Fibroblast of skin of left biceps (primary cell): Measurements from ENCODE around the gene TSHZ2.

Experiments
- DNase-seq, 2 experiments: peaks; one replicate each; pipeline ENCODE4 v3.0.0-alpha.2; 2013; ENCODE audit warnings: low read depth in 2 of 2

TSHZ2 gene

DNA sequence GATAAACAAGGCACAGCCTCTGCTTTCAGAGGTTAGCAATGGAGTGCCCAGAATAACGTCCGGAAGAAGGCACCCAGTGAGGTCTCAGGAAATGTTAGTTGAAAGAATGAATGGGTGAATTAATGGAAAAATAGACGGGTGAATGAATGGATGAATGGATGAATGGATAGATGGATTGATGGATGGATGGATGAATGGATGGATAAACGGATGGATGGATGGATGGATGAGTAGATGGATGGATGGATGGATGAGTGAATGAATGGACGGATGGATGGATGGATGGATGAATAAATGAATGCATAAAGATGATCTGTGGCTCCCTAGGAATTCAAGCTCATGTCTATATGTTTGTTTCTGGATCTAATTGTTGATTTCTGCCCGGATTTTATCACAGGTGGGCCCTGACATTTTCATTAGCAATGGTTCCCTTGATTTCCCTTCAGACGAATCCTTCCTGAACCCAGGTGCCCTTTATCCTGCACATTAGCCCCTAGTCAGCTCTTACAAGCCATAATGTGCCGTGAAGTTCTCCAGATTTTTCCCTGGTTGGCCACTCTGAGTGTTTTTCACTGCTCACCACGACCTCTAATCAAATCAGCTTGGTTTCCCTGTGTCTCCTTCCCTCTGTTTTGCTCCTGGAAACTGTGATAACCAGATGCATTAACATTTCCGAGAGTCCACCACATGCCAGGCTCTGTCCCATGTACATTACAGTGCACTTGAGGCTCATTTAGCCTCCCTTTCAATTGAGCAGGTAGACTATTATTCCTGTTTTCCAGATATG, 22.2 kb downstream of the TSHZ2 start:
- no peak for DNase-seq

DNA sequence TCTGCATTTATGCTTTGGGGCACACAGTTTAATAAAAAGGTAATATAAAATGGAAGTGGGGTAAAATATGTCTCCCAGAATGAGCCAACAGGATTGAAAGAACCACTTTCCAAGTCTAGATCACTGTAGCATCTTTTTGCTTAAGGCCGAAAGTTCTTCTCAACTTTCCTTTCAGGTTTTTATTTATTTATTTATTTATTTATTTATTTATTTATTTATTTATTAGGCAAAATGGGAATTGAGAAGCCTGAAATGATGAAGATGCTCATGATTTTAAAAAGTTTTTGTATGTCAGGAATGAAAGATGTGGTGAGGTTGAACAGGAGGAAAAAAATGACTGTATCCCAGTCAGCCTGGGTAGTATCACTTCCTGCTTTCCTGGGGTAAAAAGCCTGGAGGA, 24.0 kb downstream of the TSHZ2 start:
- DNase-seq = no peak

DNA sequence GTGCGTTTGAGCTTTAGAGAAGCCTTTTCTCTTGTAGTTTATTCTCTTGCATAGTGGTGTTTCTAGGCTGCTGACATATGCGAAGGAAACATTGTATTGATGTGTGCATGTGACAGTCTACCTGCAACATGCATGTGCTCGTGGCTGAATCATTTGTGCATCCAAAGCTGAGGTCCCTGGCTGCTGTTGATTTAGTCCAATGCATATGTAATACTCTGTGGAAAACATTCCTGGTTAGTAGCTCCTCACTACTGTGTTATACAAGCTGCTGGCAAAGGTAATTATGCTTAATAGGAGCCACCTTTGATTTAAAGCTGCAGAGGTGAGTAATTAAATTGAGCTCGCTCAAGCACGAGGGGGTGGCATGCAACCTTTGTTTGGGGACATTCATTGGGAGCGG, 24.5 kb downstream of the TSHZ2 start:
- DNase-seq = no peak

DNA sequence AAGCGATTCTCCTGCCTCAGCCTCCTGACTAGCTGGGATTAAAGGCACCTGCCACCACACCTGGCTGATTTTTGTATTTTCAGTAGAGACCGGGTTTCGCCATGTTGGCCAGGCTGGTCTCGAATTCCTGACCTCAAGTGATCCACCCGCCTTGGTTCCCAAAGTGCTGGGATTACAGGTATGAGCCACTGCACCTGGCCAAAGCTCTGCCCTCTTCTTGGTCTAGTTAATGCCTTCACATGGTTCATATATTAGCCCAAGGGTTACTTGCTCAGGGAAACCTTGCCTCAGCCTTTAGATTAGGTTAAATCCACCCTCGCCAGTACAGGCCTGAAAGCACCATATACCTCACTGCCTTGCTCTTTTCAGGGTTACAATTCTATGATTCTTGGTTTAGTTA, 26.1 kb downstream of the TSHZ2 start:
- no peak for DNase-seq

DNA sequence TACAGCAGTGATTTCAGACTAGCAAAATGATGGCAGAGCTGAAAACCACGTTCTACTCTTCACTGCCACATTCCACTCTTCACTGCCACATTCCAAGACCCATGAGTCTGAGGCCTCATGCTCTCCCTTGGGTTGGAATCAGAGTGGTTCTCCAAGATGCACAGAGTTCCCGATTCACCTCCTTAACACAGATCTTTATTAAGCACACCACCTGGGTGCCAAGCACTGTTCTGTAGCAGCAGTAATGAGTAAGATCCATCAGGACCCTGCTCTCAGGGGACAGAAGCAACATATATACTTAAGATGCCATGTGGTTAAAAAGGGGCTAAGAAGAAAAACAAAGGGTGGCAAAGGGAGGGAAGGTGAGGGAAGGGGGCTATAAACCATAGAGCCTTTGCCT, 26.9 kb downstream of the TSHZ2 start:
- DNase-seq = no peak

DNA sequence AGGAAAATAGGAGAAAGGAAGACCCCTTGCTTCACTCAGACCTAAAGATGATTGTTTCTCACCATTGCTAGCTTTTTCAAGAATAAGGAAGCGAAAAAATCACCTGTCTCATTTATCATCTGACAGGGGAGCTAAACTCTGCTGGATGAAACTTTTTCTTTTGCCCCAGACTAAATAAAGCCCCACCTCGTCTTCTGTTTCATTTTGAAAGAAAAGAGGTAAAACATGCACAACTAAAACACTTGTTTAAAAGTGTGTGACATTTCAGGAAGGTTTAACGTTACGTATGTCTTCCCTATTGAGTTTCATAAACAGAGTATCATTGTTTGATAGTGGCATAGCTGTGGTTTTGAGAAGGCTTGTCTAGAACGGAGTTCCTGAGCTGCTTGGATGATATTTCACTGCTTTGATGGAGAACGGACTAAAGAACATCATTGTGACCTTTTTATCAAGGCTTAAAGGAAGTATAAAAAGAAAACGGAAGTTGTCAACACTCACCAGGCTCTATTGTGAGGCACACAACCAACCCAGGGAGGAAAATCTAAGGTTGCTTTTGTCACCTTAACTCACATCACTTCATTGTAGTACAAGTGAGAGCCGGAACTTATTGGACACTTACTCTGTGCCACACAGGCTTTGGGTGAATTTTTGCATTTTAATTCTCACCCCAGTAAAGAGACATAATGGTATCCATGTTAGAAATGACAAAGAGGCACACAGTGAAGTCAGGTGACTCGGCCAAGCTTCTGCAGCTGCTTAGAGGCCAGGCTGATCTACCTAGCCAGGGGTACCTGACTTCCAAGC, 29.5 kb downstream of the TSHZ2 start:
- no peak for DNase-seq

DNA sequence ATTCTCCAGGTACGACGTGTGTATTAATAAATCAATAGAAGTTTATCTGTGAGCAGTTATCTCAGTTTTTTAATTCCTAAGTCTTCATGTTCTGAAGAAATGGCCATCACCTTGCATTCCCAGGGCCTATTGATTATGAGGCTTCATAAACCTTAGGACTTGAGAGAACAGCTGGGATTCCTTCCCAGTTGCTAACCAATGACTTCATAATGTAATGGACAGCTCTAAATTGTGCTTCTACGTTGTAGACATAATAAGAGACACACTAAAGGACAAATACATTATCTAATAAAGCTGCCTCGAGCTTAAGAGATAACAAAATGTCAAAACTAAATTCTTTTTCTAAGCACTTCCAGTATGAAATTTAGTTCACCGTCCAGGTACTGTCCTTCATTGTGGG, 30.6 kb downstream of the TSHZ2 start:
- DNase-seq = no peak

DNA sequence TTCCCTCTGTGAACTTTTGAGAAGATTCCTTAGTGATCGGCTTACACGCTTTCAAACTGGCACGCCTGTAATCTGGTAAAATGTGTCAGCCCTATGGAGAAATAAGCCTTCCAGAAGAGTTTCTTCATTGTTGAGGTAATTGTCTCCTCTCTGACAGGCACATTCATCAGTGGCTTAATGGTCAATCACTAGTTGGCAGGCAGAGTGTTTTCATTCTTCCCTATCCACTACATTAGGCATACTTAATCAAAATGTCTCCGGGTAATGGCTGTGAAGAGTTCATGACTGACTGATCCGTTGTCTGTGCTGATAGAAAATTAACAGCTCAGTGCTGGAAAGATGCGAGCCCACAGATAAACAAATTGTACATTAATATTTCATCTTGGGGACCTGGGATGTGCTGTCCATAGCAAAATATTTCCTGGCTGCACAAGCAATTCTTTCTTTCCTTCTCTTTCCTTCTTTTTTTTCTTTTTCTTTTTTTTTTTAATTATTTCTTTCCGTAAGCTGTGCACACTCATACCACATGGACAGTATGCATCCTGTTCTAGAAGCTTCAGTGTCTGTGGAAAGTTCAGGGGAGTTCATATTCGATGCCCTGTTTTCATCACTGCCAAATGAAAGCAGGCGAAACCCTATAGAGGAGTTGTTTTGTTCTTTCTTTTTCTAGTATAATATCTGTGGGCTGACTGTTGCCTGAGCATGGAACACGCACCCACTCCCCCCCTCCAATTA, 31.4 kb downstream of the TSHZ2 start:
- DNase-seq = peak; percentile 50 to 63

DNA sequence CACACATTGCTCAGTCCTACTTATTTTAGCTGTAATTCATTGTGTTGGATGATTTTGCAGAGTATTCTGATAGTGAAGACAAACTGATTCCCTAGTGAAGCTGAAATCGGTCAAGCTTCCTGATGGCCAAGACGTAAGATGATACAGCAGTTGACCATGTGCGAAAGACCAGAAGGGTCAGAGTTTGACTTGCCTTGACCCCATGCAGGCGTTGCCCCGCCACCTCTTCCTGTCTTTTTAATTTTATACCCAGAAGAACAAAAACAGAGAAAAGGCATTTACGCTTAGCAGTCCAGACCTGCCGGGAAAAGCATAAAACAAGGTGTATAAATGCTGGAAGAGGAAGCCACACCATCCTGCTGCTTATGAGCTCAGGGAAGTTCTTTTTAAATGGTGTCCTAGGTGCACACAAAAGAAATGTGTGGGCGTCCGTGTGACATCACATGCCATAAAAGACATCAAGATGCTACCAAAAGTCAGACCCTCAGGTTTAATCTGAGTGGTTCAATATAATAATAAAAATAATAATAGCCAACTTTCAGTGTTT, 32.2 kb downstream of the TSHZ2 start:
- DNase-seq = no peak

DNA sequence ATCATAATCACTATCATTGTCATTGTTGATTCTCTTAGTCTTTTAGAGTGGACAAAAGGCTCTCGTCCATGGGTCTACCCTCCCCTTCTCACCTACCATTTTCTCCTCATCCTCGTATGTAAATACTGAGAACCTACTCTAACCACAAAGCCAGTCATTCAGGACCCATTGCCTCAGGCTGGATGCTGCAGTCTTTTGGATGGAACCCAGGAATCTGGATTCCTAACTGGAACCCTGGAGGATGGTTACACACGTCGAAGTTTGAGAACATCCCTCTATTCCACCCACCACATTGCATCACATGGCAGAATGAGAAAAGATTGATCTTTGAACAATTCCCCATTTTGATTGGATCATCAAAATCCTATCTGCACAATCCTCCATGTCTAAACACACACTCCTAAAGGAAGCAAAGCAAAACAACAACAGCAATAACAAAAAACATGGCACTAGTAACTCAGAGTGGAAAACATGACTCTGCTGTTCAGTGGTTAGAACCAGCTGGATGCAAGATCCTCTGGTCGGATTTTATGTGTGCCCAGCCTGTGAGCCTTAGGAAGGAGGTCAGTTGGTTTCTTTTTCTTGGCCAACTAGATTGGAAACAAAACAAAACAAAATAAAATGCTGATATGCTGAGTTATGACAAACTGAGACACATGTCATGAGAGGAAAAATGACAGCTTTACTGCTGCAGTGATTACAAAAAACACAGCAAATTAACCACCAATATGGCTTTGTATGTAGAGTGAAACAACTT, 38.0 kb downstream of the TSHZ2 start:
- DNase-seq = no peak

DNA sequence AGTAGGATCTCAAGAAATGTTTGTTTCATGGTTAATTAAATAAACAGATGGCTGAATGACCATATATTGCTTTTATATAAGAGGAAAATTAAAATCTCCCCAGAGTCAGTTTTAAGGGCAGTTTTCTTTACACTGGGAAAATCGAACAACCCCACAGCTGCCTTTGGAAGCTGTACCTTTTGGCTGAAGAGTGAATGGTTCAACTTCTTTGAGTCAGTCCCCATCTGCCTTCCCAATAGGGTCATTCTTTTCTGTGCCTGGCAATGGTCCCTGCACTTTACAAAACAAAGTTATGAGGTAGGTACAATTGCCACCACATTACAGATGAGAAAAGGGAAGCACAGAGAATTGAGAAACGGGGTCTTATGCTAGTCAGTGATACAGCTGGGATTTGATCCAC, 39.5 kb downstream of the TSHZ2 start:
- no peak for DNase-seq

DNA sequence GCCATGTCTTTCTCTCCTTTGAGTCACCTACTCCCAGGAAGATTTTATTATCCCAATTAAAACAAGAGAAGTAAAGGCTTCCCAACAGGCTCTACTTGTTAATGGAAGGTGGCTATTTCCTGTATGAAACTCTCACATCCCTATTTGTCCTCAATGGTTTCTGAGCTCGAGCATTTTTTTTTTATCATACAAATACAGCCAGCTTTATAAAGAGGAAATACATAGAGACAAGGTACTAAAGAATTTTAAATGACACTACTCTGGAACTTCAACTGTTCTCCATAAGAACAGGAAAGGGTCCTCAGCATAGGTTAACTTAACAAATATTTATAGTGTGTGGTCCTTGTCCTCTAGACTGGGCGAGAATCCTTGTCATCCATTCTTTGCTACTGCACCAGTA, 41.0 kb downstream of the TSHZ2 start:
- DNase-seq = no peak

DNA sequence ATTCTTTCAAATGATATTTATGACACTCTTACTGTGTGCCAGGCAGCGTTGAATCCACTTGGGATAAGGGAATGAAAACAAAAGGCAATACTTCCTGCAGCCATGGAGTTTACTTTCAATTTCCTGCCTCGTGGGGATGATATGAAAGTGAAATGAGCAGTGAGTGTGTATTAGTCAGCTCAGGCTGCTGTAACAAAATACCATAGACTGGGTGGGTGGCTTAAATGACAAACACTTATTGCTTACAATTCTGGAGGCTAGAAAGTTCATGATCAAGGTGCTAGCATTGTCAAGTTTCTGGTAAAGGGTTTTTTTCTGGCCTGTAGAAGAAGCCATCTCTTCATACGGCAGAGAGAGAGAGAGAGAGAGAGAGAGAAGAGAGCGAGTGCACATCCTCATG, 41.7 kb downstream of the TSHZ2 start:
- DNase-seq = no peak

DNA sequence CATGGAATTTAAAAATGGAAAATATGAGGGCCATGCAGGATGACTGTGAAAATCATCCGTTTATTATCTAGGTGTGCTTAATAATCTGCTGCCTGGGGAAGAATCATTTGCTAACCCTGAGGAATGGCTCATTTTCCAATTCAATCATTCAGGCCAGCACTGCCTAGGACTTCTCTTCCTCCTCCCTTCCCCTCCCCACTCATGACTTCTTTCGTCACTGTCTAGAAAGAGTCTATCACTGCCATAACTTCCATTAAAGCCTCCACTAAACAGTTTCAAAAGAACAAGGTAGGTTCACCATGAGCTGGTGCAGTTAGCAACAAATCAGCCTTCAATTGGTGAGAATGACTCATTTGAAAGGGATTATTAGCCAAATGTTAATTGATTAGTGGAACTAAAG, 43.9 kb downstream of the TSHZ2 start:
- no peak for DNase-seq

DNA sequence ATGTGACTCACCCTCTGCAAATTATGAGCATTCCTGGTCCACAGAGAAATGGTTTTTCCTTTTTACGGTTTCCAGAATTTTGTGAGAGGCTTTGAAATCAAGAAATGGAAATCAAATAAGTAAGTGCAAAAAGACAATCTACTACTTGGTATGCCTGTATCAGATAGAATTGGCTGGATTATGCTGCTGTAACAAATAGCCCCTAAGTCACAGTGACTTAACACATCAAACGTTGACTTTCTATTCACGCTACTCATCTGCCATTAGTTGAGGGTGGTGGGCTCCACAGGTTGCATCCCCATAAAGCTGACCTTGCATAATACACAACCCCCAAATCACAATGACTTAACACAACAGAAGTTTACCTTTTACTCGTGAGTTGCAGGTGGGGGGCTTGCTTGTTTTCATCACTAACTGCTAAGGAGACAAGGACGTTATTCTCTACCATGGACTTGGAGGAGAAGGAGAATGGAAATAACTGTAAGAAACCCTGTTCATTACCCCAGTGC, 44.4 kb downstream of the TSHZ2 start:
- DNase-seq = no peak

DNA sequence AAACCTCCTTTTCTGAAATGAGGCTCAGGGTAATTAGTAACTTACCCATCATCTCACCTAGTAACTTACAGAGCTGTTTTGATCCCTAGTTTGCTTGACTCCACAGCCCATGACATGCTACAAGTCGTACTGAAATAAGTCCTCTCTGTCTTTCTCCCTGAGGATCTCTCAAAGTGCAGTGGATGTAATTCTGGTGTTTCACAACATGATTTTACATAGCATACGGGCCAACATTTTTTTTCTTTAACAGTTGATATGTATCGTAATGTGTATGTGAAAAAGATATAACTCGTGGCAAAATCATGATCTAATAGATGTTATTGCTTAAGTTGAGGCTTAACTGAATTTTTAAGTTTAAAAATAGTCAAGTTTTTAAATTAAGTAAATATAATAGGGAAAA, 45.0 kb downstream of the TSHZ2 start:
- DNase-seq = no peak

DNA sequence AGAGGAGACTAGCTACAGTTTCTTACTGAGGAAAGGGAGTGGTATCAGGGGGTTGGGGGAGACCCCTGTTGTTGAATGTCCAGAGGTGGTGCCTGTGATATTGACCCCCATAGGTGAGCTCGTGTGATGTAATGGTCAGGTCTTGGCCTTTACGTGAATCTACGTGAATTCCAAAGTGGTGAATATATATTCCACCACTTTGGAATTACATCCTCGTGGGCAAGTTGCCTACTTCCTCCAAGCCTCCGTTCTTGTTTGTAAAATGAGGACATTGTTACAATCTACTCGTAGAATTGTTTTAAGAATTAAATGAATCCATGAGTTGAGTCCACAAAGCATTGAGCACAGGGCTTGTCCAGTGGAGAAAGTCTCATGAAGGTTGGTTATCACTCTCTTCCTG, 47.3 kb downstream of the TSHZ2 start:
- DNase-seq = no peak

DNA sequence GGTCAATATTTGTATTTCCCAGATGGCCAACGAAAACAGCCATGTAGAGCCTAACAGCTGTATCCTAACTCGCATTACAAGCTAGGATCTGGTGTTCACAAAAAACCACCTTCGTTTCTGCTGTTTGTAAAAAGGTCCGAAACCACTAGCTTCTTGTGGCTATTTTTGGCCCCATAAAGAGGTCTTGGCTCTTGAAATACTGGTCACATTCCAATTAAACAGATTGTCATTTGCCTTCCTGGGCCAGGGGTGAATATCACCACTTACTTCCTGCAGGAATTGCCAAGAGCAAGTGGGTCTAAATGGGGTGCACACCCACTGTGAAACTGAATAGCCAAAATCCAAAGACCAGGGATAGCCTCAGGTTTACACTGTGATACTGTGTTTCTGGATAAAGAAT, 48.2 kb downstream of the TSHZ2 start:
- no peak for DNase-seq

DNA sequence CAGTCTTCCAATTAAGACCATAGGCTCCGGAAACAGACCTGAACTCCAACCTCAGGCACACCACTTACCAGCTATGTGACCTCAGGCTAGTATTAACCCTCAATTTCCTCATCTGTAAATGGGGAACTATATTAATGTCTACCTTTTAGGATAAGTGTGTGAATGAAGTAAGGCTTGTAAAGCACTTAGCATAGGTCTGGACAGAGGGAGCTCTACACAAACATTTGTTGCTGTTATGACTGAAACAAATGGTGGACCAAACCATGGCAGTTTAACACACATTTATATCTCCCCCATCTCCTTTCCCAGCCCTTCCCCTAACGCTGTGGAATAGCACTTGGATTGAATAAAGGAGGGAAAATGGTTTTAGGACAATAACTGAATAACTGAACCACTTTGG, 48.7 kb downstream of the TSHZ2 start:
- DNase-seq = no peak

DNA sequence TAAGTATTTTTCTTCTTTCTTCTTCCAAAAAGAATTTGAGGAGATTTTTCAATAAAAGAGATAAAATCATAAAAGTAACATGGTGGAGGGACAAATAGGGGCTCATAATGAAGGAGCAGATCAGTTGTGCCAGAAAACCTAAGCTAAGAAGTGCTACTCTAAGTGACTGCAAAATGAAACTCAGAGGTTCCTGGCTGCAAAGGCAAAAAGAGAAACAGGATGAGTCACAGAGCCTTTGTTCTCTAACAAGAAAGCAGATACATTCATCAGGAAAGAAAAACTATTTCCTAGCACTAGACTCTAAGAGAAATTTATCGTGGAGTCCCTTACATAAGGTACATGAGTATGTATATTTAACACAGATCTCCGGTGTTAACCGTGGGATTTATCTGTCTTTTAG, 49.8 kb downstream of the TSHZ2 start:
- no peak for DNase-seq

DNA sequence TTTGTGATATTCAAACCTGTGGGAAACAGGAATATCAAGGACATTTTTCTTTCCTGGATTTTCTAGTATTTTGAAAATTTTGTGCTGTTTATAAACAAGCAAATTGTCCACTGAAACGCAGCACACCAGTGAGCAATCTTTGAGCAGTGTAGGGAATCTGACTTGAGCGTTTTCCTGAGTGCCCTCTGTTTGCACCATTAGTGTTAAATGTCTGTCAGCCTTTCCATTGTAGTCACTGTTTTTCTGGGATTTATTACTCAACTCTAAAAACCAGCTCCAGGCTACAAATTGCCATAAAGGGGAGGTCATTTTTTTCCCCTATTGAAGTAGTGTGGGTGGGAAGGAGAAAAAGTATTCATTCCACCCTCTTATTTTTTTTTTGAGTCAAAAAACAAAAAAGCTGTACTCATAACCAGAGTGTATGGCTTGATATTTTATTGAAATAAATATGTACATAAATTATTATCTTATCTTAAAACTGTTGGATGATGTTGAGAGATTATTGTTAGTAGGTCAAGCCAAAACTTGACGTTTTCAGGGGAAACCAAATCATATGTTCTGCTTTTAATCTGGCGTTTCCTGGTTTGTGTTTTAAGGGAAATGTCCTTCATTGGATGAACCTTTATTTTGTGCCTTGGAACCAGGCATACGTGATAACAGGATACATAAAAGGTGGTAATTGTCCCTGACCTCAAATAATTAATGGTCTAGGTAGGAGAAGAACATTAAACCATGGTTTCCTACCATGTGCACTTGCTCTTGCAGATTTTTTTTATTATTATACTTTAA, 51.8 kb downstream of the TSHZ2 start:
- no peak for DNase-seq
